ENCODE results near the gene CSNK1A1.
"Not testable (repeated sequence)": the region's sequence is repeated elsewhere in the genome, so short reads cannot be mapped to it uniquely, and the experiment has no call there.

The CSNK1A1 gene

DNA sequence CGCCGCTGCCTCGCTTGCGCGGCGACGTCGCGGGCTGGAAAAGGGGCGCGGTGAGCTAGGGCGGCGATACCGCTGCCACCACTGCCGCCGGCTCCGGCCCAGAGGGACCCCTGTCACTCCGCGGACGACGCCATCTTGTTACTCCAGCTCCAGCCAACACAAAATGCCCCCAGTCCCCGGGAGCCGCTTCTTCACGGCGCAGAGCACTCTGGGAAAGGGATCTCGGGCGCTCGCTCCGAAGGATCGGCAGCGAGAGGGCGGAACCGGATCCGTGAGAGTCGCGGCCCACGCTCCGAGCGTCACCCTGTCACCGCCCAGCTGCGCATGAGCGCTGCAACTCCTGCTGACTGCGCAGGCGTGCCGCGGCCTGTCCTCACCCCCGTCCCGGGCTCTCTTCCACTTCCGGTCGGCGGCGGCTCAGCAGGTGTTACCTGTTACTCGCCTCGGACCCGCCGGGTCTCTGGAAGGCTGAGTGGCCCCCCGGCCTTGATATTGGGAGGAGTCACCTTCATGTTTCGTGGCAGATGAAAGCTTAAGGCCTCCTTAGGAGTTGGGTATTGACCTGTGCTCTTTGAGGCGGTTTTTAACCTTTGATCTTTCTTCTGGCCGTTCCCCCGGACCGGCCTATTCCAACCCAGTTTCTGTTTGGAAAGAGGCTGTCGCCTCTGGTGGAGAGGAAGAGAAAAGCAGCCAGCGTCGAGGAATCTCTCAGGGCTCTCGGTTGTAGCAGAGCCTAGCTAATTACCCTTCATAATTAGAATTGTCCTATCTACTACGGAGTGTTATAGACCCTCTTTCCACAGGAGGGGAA is at the start of gene CSNK1A1:
CSNK1A1 (minus strand) TSS at position 213 of the 811 bp plus-strand sequence. CDS start 475 bp downstream, outside the sequence.
- peak within 1 kb of the TSS; percentile 97 for H3K27ac ChIP-seq
- TF ChIP-seq, protein P1, sequence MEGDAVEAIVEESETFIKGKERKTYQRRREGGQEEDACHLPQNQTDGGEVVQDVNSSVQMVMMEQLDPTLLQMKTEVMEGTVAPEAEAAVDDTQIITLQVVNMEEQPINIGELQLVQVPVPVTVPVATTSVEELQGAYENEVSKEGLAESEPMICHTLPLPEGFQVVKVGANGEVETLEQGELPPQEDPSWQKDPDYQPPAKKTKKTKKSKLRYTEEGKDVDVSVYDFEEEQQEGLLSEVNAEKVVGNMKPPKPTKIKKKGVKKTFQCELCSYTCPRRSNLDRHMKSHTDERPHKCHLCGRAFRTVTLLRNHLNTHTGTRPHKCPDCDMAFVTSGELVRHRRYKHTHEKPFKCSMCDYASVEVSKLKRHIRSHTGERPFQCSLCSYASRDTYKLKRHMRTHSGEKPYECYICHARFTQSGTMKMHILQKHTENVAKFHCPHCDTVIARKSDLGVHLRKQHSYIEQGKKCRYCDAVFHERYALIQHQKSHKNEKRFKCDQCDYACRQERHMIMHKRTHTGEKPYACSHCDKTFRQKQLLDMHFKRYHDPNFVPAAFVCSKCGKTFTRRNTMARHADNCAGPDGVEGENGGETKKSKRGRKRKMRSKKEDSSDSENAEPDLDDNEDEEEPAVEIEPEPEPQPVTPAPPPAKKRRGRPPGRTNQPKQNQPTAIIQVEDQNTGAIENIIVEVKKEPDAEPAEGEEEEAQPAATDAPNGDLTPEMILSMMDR (IDR thresholded peaks at IDR 0.05; ENCODE audit: low read depth, low read length): peak; percentile 63

DNA sequence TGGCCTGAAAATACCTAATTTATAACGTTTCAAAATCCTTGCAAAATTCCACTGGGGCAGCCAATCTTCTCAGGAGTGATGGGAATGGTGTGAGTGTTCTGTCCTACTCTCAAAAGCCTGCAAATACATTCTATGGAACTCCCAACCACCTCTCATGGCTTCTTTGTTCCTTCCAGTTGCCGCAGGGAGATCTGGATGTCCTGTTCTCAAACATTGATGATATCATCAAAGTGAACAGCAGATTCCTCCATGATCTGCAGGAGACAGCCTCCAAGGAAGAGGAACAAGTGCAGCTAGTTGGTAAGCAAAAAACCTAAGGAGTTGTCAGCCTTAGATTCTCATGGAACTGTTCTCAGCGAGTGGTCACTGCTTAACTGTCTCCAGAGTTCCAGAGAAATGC is 49.7 kb upstream of the CSNK1A1 start:
- no peak overlapping the region for H3K4me3 ChIP-seq (ENCODE audit: low read depth, low read length)
- H3K36me3 ChIP-seq: no peaks in the 10 kb centered on the region
- H3K9me3 ChIP-seq (ENCODE audit: severe bottlenecking): no peaks in the 10 kb centered on the region
- TF ChIP-seq, protein P1 (IDR thresholded peaks at IDR 0.05; ENCODE audit: low read depth, low read length): no peak
- no peak for DNase-seq
- H3K27ac ChIP-seq: no peak overlapping the region
- no peaks in the 10 kb centered on the region for H3K27me3 ChIP-seq (ENCODE audit: insufficient read depth, low read depth, severe bottlenecking)

More for the DNA sequence above, at the start of gene CSNK1A1:
- DNase-seq: peak; percentile 99
- Histone ChIP-seq H3K36me3 (peaks cover 33% of the 10 kb centered on the region), H3K4me3 (ENCODE audit: low read depth, low read length) (peak within 1 kb of the TSS; percentile 84), H3K9me3 (ENCODE audit: severe bottlenecking) (no peaks in the 10 kb centered on the region), H3K27me3 (ENCODE audit: insufficient read depth, low read depth, severe bottlenecking) (no peaks in the 10 kb centered on the region)

DNA sequence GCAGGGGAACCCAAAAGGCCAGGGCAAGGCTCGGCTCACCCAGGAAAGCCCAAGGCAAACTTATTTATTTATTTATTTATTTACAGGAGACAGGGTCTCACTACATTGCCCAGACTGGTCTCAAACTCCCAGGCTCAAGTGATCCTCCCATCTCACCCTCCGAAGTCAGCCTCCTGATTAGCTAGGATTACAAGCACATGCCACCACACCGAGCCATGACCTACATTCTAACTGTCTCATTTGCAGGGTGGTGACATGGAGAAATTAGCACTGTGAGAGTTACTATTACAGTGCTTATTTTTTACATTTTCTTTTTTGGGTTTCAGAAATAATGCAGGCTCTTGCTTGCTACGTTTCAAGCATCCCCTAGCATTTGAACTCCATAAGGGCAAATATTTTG is 48.1 kb upstream of the CSNK1A1 start:
- H3K27me3 ChIP-seq (ENCODE audit: insufficient read depth, low read depth, severe bottlenecking): no peaks in the 10 kb centered on the region
- no peaks in the 10 kb centered on the region for H3K36me3 ChIP-seq
- no peak overlapping the region for H3K27ac ChIP-seq
- no peak for DNase-seq
- TF ChIP-seq, protein P1 (IDR thresholded peaks at IDR 0.05; ENCODE audit: low read depth, low read length): no peak
- H3K4me3 ChIP-seq (ENCODE audit: low read depth, low read length): no peak overlapping the region
- H3K9me3 ChIP-seq (ENCODE audit: severe bottlenecking): no peaks in the 10 kb centered on the region

DNA sequence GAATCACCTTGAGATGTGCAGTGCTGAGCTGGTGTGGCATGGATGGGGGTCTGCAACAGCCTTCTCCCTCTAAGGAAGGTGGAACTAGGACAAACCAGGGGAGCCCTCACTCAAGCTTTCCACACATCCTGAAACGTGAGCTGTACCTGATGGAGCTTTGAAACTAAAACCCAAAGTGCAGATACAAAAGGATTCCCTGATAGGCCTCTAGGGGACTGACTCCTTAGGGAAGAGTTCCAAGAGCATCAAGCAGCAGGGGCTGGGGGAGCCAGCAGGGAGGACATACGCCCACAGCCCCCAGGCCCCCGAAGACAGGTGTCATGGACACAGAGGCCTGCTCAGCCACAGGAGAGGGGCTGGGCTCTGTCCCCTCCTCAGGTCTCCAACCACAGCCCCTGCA is 47.7 kb upstream of the CSNK1A1 start:
- Histone ChIP-seq H3K36me3 (no peaks in the 10 kb centered on the region), H3K9me3 (ENCODE audit: severe bottlenecking) (no peaks in the 10 kb centered on the region), H3K27me3 (ENCODE audit: insufficient read depth, low read depth, severe bottlenecking) (no peaks in the 10 kb centered on the region), H3K27ac (no peak overlapping the region), H3K4me3 (ENCODE audit: low read depth, low read length) (no peak overlapping the region)
- no peak for DNase-seq
- TF ChIP-seq, protein P1 (IDR thresholded peaks at IDR 0.05; ENCODE audit: low read depth, low read length): no peak

DNA sequence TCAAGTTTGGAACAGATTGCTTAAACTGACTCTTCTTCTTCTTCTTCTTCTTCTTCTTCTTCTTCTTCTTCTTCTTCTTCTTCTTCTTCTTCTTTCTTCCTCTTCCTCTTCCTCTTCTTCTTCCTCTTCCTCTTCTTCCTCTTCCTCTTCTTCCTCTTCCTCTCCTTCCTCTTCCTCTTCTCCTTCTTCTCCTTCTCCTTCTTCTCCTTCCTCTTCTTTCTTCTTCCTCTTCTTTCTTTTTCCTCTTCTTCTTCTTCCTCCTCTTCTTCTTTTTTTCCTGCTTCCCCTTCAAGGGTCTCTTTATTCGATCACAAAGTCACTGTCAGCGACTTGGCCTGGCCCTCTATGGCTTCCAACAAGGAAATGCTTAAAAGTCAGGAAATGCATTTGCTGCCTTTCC is 47.0 kb upstream of the CSNK1A1 start:
- not testable (repeated sequence) for H3K9me3 ChIP-seq (ENCODE audit: severe bottlenecking); H3K36me3 ChIP-seq; H3K4me3 ChIP-seq (ENCODE audit: low read depth, low read length); DNase-seq; H3K27ac ChIP-seq; H3K27me3 ChIP-seq (ENCODE audit: insufficient read depth, low read depth, severe bottlenecking)

DNA sequence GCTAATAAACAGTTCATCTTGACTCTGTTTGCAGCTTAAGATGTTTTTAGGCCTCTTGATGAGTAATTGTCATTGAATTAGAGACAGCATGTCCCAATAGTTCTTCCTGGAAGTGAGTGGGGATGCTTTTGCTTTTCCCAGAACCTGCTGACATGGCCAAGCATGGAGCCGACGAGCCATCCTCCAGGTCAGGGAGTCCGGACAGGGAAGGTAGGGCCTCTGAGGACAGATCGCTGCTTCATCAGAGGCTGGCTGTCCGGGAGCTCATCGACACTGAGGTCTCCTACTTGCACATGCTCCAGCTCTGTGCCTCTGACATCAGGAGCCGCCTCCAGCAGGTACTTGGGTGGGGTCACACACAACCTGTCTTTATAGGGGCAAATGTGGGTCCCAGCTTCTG is 46.4 kb upstream of the CSNK1A1 start:
- Histone ChIP-seq H3K27me3 (ENCODE audit: insufficient read depth, low read depth, severe bottlenecking) (no peaks in the 10 kb centered on the region), H3K27ac (no peak overlapping the region), H3K4me3 (ENCODE audit: low read depth, low read length) (no peak overlapping the region), H3K9me3 (ENCODE audit: severe bottlenecking) (no peaks in the 10 kb centered on the region), H3K36me3 (no peaks in the 10 kb centered on the region)
- DNase-seq: no peak
- TF ChIP-seq, protein P1 (IDR thresholded peaks at IDR 0.05; ENCODE audit: low read depth, low read length): no peak
